ENCODE data around the gene ARV1.

Gene ARV1

DNA sequence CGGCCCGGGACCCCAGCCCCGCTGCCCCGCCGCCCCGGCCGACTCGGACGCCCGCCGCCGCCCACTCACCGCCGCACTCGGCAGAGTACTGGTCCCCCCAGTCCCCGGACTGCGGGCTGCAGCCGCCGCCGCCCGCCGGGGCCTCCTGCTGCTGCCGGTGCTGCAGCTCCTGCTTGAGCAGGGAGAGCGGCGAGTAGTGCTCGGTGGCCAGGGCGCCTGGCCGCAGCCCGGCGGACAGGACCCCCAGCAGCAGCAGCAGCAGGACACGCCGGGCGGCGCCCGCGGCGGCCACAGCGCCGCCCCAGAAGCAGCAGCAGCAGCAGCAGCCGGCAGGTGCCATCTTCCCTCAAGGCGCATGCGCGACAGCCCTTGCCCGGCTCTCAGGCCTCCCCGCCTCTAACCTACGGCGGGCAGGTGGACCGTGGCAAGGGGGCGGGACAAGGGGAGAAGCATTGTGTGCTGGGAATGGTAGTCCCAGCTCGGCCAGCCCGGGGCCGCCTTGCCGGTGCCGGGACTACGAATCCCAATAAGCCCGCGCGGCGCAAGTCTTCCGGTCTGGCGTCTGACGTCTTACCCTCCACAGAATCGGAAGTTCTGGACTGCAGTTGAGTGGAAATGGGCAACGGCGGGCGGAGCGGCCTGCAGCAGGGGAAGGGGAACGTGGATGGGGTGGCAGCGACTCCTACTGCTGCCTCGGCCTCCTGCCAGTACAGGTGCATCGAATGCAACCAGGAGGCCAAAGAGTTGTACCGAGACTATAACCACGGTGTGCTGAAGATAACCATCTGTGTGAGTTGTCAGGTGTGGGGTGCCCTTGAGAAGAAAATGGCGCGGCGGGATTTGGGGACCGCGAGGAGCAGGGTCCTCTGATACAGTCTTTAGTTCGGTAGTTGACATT is at the start of gene ARV1, which contains the start of gene TTC13:
ARV1 (plus strand) TSS at position 604 of the 898 bp plus-strand sequence; CDS start at position 616, 12 bp downstream.
TTC13 (minus strand) TSS at position 371 of the 898 bp plus-strand sequence; CDS start at position 340, 31 bp downstream.
- DNase-seq (ENCODE audit: low read depth, low spot score) = peak; percentile 99

DNA sequence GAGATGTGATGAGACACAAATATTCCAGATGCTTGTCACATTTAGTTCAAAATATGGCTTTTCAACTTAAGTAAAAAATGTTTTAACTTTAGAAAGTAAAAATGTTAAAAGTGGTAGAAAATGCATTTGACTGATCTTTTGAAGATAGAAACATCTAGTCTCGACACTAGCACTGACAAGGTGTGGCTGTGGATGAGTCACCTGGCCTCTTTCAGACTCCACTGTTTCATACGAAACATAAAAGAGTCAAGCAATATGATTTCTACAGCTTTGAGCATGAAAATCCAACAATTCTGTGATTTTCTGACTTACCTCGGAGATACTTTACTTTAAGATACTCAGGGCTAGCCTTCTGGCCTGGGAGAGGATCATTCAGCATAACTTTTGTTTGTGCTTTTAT is 47.9 kb upstream of the ARV1 start:
- no peak for DNase-seq (ENCODE audit: low read depth, low spot score)

DNA sequence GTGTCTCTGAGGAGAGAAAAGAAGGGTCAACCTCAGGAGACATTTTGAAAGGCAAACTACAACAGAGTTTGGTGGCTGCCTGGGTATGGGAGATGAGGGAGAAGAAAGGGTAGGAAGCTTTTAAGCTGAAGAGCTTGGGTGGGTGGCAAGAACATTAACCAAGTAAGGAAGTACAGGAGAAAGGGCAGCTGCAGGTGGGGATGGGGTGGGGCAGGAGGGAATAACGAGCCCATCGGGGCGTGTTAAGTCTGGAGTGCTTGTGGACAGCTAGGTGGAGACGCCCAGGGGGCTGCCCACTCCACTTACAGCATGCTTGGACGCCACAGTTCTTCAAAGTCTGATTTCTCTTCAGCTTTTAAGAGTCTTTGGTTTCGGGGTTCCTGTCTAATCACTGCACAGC is 43.0 kb upstream of the ARV1 start:
- DNase-seq (ENCODE audit: low read depth, low spot score) = no peak

DNA sequence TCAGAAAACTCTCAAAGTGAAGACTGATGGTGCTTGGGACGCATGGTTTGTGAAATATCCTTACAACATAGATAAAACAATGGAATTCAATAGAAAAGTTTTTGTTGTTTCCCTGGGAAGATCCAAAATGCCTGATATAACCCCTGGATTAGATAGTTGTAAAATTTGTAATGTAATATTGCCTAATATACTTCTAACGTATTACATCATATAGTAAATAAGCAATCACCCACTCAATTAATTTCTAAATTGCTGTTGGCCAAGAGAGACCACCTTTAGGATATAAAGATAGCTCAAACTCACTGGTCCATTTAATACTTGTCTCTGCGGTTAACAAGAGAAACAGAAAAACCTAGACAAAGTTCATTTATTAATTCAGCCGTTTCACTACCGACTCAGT is 42.4 kb upstream of the ARV1 start:
- DNase-seq (ENCODE audit: low read depth, low spot score) = no peak

DNA sequence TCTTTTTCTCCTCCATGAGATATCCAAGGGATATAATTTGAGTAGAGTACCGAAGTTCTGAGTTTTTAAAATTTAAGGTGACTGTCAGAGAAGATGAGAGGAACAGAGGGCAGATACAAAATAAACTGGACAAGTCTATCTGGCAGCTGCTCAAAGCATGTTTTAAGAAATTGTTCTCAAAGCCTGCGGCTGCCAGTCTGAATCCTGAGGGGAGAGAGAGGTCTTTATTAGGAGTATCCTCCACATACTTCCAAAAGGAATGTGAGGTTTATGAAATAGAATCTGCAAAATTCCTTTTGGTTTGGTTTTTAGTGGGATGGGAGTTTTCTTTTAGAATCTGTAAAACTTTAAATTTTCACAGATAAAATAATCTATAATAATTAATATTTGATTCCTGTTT is 41.5 kb upstream of the ARV1 start:
- DNase-seq (ENCODE audit: low read depth, low spot score) = peak; percentile 26

DNA sequence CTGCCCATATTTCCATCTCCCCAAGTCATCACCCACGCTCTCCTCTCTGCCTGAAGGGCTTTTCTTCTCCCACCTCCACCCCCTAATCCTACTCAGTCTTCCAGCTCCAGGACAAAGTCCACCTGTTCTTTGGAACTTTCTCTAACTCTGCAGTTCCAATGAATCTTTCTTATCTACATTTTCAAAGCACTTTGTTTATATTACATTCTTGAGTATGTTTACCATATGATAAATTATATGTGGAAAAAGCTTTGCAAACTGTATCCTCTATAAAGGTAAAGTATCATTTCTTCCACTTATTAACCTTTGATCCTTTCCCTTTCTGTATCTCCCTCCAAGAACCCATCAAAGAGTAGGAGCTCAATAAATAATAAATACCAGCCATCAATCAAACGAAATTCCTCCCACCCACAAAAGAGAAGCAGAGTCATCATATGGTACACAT is 39.9 kb upstream of the ARV1 start:
- DNase-seq (ENCODE audit: low read depth, low spot score) = no peak

DNA sequence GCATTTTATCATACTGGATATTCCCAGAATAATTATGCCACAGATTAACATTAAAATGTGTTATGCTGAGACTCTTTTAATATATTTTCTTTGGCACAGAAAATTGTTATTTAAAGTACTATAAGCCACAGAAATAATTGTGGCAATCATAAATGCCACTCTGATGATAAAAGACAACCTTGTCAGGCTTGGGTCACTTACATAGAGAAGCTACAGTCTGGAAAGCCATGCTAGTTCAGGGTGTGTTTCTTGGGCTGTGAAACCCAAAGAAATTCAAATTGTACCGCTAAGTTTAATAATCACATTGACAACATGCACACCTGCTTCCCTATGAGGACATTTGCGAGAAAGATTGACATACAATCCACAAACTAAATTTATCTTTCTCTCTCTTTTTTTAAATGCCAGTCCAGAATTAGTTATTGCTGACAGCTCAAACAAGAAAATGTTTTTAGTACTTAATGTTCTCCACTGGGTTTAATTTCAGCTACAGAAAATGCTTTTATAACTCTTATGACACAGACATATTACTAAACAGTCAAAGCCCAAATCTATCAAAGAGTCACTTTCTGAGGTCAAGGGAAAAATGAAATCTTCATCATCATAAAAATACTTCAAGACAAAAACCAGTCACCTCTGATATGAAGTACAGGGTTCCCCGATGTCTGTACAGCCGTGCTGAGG is 38.9 kb upstream of the ARV1 start:
- no peak for DNase-seq (ENCODE audit: low read depth, low spot score)

DNA sequence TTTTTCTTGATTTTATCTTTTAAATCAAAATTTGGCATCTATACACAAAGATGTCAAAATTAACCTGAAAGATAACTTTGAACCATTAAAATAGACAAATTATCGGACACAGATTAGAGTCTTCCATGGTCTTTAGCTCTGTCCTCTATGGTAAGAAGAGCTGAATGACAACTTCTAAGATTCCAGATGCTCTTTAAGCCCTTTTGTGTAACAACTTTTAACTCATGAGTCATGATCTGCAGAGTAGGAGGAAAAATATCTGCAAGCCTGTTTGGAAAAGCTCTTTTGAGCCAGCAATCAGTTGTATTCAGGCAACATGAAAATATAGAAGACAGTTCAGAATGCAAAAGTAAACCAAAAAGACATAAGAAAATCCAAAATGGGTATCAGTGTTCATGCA is 38.0 kb upstream of the ARV1 start:
- peak; percentile 11 for DNase-seq (ENCODE audit: low read depth, low spot score)

DNA sequence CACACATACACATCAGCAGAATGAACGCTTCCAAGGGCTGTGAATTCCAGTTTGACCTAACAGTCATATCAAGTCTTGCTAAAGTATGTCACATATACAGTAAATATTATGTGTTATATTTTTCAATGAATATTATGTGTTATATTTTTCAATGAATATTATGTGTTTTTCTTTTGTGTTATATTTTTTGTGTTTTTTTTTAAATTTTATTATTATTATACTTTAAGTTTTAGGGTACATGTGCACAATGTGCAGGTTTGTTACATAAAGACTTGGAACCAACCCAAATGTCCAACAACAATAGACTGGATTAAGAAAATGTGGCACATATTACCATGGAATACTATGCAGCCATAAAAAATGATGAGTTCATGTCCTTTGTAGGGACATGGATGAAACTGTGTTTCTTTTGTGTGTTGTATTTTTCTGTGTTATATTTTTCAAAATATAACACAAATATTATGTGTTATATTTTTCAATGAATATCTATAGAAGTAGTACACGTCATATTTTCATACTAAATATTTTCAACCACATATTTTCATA is 35.8 kb upstream of the ARV1 start:
- no peak for DNase-seq (ENCODE audit: low read depth, low spot score)

DNA sequence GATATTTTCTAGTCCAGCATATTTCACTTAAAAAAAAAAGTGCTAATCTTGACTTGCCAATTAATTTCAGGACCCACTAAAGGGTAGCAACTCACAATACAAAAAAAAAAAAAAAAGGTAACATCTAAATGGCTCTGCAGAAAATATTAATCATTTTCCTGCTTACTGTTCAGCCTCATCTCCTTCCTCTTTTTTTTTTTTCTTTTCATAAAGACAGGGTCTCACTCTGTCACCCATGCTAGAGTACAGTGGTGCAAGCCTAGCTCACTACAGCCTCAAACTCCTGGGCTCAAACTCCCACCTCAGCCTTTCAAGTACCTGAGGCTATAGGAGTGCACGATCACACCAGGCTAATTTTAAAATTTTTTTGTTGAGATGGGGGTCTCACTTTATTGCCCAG is 30.6 kb upstream of the ARV1 start:
- DNase-seq (ENCODE audit: low read depth, low spot score) = no peak

DNA sequence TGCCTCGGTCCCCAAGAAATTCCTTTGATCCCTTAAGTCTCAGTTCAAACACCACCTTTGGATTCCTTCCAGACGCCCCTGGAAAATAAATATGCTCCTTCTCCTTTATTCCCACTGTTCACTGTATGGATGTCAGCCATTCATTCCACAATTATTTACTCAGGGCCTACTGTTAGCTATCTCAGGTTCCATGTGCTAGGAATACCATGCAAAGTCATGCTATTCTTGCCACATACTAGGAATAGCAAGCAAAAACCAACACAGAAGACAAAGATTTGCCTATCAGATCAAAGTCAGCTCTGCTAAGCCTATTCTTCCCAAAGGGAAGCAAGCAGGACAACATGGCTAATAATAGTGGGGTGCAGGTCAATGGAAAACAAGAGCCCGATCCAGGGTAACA is 30.0 kb upstream of the ARV1 start:
- DNase-seq (ENCODE audit: low read depth, low spot score) = no peak

DNA sequence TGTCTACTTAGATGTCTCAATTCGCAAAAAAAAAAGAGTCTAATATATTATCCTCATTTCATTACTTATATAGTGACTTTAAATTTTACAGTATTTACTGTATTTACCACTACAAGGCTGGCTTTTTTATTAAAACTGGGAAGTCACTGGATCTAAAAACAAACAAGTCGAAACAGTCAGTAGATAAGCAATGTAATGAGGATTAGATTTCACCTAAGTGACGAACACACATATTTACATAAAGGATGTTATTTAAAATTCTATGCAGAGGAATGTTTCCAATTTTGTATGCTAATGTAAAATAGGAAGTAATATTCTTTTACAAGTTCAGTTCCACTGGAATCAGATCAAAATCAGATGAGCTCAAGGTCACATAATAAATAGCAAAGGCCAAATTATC is 28.5 kb upstream of the ARV1 start:
- DNase-seq (ENCODE audit: low read depth, low spot score) = no peak

DNA sequence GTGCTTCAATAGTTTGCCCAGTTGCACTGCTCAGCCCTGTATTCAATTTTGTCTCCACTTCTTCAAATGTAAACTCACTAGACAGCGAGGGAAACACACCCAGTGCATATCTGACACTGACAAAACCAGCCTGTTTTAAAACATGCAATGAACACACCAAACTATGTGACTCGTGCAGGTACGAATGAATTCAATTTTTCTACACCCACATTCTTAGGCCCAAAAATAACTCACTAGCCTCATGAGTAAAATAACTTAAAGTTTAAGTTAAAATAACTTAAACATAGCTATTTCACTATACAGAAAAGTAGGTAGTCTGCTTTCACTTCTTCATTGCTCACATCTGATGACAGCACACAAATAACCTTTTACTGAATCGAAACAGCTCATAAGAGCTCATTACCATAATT is 21.3 kb upstream of the ARV1 start:
- DNase-seq (ENCODE audit: low read depth, low spot score) = no peak

DNA sequence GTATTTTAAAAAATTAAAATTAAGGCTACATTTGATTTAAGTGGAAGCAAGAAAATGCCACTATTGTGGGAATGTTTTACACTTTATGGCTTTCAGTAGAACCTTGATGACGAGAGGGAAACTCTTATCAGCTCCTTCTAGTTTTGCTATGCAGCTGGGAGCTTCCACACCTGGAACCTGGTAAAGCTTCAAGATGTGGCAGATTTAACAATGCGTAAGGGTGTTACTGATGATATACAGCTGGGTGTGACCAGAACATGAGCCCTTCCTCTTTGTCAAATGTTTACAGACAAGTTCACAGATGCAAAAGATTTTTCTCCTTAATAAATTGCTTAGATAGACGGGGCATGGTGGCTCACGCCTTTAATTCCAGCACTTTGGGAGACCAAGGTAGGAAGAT is 20.5 kb upstream of the ARV1 start:
- DNase-seq (ENCODE audit: low read depth, low spot score) = no peak

DNA sequence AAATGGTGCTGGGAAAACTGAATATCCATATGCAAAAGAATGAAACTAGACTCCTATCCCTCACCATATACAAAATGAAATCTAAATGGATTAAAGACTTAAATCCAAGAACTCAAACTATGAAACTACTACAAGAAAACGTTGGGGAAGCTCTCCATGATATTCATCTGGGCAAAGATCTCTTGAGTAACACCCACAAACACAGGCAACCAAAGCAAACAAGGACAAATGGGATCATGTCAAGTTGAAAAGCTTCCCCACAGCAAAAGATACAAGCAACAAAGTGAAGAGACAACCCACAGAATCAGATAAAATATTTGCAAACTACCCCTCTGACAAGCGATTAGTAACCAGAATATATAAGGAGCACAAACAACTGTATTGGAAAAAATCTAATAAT is 14.0 kb upstream of the ARV1 start:
- no peak for DNase-seq (ENCODE audit: low read depth, low spot score)

DNA sequence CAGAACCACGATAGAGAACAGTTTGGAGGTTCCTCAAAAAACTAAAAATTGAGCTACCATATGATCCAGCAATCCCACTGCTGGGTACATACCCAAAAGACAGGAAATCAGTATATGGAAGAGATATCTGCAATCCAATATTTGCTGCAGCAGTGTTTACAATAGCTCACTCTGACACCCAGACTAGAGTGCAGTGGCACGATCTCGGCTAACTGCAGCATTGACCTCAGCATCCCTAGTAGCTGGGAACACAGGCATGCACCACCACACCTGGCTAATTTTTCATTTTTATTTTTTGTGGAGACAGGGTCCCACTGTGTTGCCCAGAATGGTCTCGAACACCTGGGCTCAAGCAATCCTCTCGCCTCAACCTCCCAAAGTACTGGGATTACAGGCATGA is 13.4 kb upstream of the ARV1 start:
- no peak for DNase-seq (ENCODE audit: low read depth, low spot score)

DNA sequence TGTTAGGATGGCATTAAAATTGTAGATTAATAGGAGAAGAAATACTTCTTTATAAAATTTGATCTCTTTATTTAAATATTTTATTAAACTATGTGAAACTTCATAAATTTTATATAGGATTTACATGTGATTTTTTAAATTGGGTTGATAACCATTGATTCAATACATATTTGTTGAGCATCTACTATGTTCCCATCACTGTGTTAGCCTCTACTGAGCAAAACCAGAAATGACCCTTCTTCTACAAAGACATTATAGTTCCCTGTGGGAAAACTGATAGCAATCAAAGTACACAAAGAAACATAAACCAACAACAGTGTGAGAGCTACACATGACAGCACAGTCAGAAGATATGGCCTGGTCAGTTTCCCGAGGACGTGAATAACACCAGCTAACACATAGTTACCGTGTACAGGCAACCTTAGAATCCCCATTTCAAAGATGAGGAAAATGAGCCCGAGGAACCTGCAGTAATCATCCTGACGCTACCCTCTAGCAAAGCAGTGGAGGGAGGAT is 12.5 kb upstream of the ARV1 start:
- DNase-seq (ENCODE audit: low read depth, low spot score) = no peak

DNA sequence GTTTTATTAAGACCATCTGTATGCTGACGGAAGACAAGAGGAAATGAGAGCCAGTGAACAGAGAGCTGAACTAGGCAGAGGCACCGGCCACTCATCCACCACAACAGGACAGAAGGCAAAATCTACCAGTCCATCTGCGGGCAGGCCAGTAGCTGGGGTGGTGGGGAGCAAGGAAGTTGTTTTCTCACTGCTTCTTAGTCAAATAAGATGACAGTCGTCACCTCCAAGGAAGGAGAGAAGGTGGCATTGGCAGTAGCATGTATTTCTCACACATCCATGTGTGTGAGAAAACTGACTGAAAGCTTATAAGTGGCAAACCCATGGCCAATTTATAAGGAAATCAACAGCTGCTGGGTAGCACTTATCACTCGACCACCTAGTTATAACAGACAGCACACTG is 8.5 kb upstream of the ARV1 start:
- DNase-seq (ENCODE audit: low read depth, low spot score) = no peak

DNA sequence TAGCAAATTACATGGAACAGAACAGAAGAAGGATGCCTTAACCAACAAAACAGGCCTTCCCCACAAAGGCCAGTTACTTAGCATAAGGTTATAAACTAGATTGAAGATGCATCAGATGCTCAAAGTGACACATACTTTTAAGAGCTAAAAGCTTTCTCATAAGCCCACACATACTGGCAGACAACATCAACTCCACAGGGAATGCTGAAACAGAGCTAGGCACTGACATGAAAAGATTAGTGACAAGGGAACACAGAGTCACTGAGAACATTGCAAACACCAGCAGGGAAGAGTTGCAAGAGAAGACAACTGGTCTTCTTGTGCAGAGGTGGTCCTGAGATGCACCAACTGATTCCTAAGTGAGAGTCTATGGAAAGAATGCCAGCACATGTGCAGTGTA is 7.1 kb upstream of the ARV1 start:
- no peak for DNase-seq (ENCODE audit: low read depth, low spot score)

DNA sequence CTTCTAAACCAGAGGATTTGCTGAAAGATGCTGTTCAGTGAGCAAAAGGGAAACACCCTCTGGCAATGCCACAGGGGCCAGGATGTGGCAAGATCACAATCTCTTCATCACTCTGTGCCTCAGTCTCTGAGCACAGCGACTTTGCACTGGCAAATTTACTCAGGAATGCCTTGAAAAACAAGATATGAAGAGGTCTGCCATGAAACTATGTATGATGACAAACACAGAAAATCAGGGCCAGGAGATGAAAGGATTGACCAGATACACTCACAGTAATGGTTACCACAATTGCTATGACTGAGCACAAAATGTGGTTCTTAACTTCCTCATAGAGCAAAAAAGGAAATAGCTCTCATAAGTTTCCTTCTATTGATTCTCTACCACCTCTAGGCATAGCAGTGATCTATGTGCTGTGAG is 6.0 kb upstream of the ARV1 start:
- peak; percentile 11 for DNase-seq (ENCODE audit: low read depth, low spot score)

DNA sequence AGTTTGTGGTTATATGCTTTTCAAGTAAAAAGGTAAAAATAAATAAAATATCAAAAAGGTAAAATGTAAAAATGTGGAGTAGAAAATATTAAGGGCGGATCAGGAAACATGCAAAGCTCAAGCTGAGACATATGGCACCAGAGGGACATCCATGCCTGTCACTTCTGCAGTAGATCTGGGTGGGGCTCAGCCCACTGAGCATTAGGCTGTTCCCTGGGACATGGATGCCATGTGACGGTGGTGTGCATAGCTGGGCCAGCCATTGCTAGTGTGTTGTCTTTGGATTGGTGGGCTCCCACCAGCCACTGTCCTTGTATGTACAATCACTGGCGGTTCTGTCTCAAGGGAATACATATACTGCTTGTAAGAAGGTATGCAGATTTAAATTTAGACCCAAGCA is 3.3 kb upstream of the ARV1 start:
- no peak for DNase-seq (ENCODE audit: low read depth, low spot score)

DNA sequence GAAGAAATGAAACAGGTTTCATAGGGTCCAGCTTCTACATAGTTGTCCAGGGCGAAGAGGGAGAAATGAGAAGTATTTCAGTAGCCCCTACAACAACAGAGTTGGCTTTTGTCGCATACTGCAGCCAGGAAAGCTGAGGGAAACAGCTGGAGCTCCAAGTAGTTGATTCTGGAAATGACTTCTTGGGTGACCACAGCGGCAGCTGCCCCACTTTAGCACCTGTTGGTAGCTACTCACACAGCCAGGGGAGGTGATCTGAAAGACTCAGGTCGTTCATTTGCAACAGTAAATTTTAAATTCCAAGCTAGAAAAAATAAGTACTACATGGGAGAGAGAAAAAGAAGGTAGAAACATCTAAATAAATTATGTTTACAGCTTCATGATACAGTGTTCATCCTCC is 2.5 kb upstream of the ARV1 start:
- DNase-seq (ENCODE audit: low read depth, low spot score) = no peak
